SKM-1 treated with dmso at 0.1 percent for 144 hours (cell line): ENCODE results near the gene IFT122.
A peak's percentile ranks its signal among the peaks of the same experiment; 100 is the strongest.
"Not testable (repeated sequence)": the region's sequence is repeated elsewhere in the genome, so short reads cannot be mapped to it uniquely, and the experiment has no call there.

Source experiments
- DNase-seq: peaks from one replicate; lab custom pipeline; 2025; ENCODE audit not compliant: unreplicated experiment; lab: John Stamatoyannopoulos, UW

Gene IFT122

GRCh38 chr3:129439817-129440617 lies at the start of gene IFT122, which contains the start of gene MBD4:
Gene IFT122, plus strand, starts transcription at chr3:129440224. Its CDS starts 107 bp downstream, at chr3:129440331.
Gene MBD4, minus strand, starts transcription at chr3:129439948. Its CDS starts 115 bp downstream, at chr3:129439833.
- DNase-seq = peak; percentile 99

- not testable (repeated sequence) for DNase-seq
These were observed 48.4 kb upstream of the IFT122 start for GRCh38 chr3:129391583-129391982.

GRCh38 chr3:129392106-129392887 lies 47.7 kb upstream of the IFT122 start:
- not testable (repeated sequence) for DNase-seq

- no peak for DNase-seq
These were observed 46.8 kb upstream of the IFT122 start for GRCh38 chr3:129393271-129393670.

- not testable (repeated sequence) for DNase-seq
These were observed 46.1 kb upstream of the IFT122 start for GRCh38 chr3:129393760-129394564.

- no peak for DNase-seq
These were observed 41.2 kb upstream of the IFT122 start for GRCh38 chr3:129398803-129399144.

- DNase-seq = peak; percentile 97
These were observed 40.7 kb upstream of the IFT122 start for GRCh38 chr3:129399145-129399894.

GRCh38 chr3:129399895-129400357 lies 40.1 kb upstream of the IFT122 start:
- no peak for DNase-seq

- DNase-seq = no peak
These were observed 37.8 kb upstream of the IFT122 start for GRCh38 chr3:129402210-129402609.

GRCh38 chr3:129402616-129403015 lies 37.4 kb upstream of the IFT122 start:
- DNase-seq = no peak

GRCh38 chr3:129403450-129403849 lies 36.6 kb upstream of the IFT122 start:
- DNase-seq = no peak

GRCh38 chr3:129404130-129404529 lies 35.9 kb upstream of the IFT122 start:
- no peak for DNase-seq

GRCh38 chr3:129404610-129405009 lies 35.4 kb upstream of the IFT122 start:
- DNase-seq = no peak

- no peak for DNase-seq
These were observed 30.5 kb upstream of the IFT122 start for GRCh38 chr3:129409541-129409940.

- DNase-seq = no peak
These were observed 29.1 kb upstream of the IFT122 start for GRCh38 chr3:129410971-129411370.

GRCh38 chr3:129412542-129413198 lies 27.4 kb upstream of the IFT122 start:
- DNase-seq = no peak

GRCh38 chr3:129413238-129413637 lies 26.8 kb upstream of the IFT122 start:
- not testable (repeated sequence) for DNase-seq

- DNase-seq = no peak
These were observed 26.1 kb upstream of the IFT122 start for GRCh38 chr3:129413687-129414506.

- no peak for DNase-seq
These were observed 24.6 kb upstream of the IFT122 start for GRCh38 chr3:129415378-129415777.
